B cell (primary cell): ENCODE measurements around the gene MYCBPAP. TPM values are rescaled to one million over a fixed set of nuclear protein-coding genes. Genes with fewer than 3 reads are reported as not detected.

Experiments used
- ATAC-seq: fragments of 200-7000 bp; cut with Tn5 transposase; one replicate; pipeline ENCODE4 v1.10.0; 2021; ENCODE audit warnings: low read depth, mild to moderate bottlenecking, moderate number of reproducible peaks, moderate library complexity
- CTCF ChIA-PET: fragments of 350-600 bp; sonication (Branson Sonifier 250); formaldehyde crosslinking; loops from one replicate; lab custom pipeline; 2021; ENCODE audit warnings: antibody characterized with exemption, inconsistent platforms; lab: Charles Lee
- POLR2A ChIA-PET: fragments of 350-600 bp; sonication (Branson Sonifier 250); formaldehyde crosslinking; loops from one replicate; lab custom pipeline; 2021; ENCODE audit warnings: antibody characterized with exemption; lab: Charles Lee
- DNase-seq: peaks from one replicate; pipeline ENCODE4 v3.0.0; 2013
- H2AFZ ChIP-seq: 2 replicates; pipeline ENCODE4 v1.6.1; 2012; ENCODE audit warnings: mild to moderate bottlenecking, low read depth, low read length; ENCODE audit not compliant: insufficient read depth, poor library complexity, severe bottlenecking
- H3K27ac ChIP-seq, 2 donors: 1 replicate in 1 of 2; 2 replicates in 1 of 2; pipeline ENCODE4 v1.5.1; 2012 to 2013; ENCODE audit warnings: low read length in 2 of 2, mild to moderate bottlenecking in 2 of 2, moderate library complexity in 1 of 2
- H3K27me3 ChIP-seq, 4 experiments: fragments of 200-600 bp in 1 of 4; sonication (generic) in 1 of 4; replicated peaks in 1 of 4; 1 replicate in 2 of 4; 2 replicates in 2 of 4; pipeline versions ENCODE4 v1.6.1 to v1.7.0; 2013 to 2016; ENCODE audit warnings: low read length in 3 of 4, mild to moderate bottlenecking in 2 of 4, mixed read lengths in 1 of 4, moderate library complexity in 1 of 4; ENCODE audit not compliant: insufficient read depth in 4 of 4, control insufficient read depth in 3 of 4; ENCODE audit errors: control extremely low read depth in 1 of 4
- H3K36me3 ChIP-seq, 2 experiments: replicated peaks in 1 of 2; 1 replicate in 1 of 2; 2 replicates in 1 of 2; pipeline versions ENCODE4 v1.6.1 to v1.7.1; 2013; ENCODE audit warnings: low read length in 1 of 2; ENCODE audit not compliant: insufficient read depth in 2 of 2, control insufficient read depth in 1 of 2; ENCODE audit errors: control extremely low read depth in 1 of 2, extremely low read depth in 1 of 2
- H3K4me1 ChIP-seq, 2 donors: fragments of 200-600 bp in 1 of 2; sonication (generic) in 1 of 2; 1 replicate in 1 of 2; 2 replicates in 1 of 2; pipeline versions ENCODE4 v1.5.1 to v1.6.1; 2013 to 2017; ENCODE audit warnings: low read length in 2 of 2; ENCODE audit not compliant: control insufficient read depth in 2 of 2, insufficient read depth in 2 of 2
- H3K4me2 ChIP-seq: replicated peaks from 2 replicates; pipeline ENCODE3; 2012; ENCODE audit warnings: mild to moderate bottlenecking, low read depth, low read length; ENCODE audit not compliant: poor library complexity, severe bottlenecking
- H3K4me3 ChIP-seq, 5 experiments: fragments of 200-600 bp in 1 of 5; sonication (generic) in 1 of 5; 1 replicate in 3 of 5; 2 replicates in 2 of 5; pipeline versions ENCODE4 v1.5.1 to v1.7.0; 2011 to 2016; ENCODE audit warnings: low read length in 4 of 5, mild to moderate bottlenecking in 4 of 5, low read depth in 2 of 5, control low read depth in 1 of 5, moderate library complexity in 1 of 5; ENCODE audit not compliant: insufficient read depth in 1 of 5; ENCODE audit errors: control extremely low read depth in 1 of 5, extremely low read depth in 1 of 5
- H3K79me2 ChIP-seq: fragments of 200-600 bp; sonication (generic); one replicate; pipeline ENCODE4 v1.6.0; 2016; ENCODE audit warnings: low read length; ENCODE audit not compliant: control insufficient read depth, insufficient read depth
- H3K9ac ChIP-seq: fragments of 200-600 bp; sonication (generic); 2 replicates; pipeline ENCODE4 v1.6.1; 2017; ENCODE audit warnings: mild to moderate bottlenecking, low read length, moderate library complexity
- H3K9me3 ChIP-seq, 3 donors: one replicate each; pipeline versions ENCODE4 v1.6.1 to v1.7.1; 2013; ENCODE audit warnings: low read length in 2 of 3; ENCODE audit not compliant: control insufficient read depth in 2 of 3, insufficient read depth in 1 of 3; ENCODE audit errors: control extremely low read depth in 1 of 3
- H4K20me1 ChIP-seq: 2 replicates; pipeline ENCODE4 v1.6.0; 2012; ENCODE audit warnings: mild to moderate bottlenecking, low read length; ENCODE audit not compliant: insufficient read depth, control insufficient read depth, poor library complexity, severe bottlenecking
- H3K27ac Mint-ChIP-seq: one replicate; pipeline ENCODE4 v1.8.0; 2021; ENCODE audit warnings: mixed read lengths
- H3K27me3 Mint-ChIP-seq: one replicate; pipeline ENCODE4 v1.8.0; 2021; ENCODE audit warnings: mixed read lengths
- H3K4me1 Mint-ChIP-seq: one replicate; pipeline ENCODE4 v1.8.0; 2021; ENCODE audit warnings: mixed read lengths
- H3K4me3 Mint-ChIP-seq: one replicate; pipeline ENCODE4 v1.8.0; 2021; ENCODE audit warnings: mixed read lengths
- H3K9me3 Mint-ChIP-seq: one replicate; pipeline ENCODE4 v1.8.0; 2022; ENCODE audit warnings: mixed read lengths; ENCODE audit not compliant: insufficient read depth
- EZH2 ChIP-seq: IDR thresholded peaks from 2 replicates; pipeline ENCODE4 v1.6.1; 2012; ENCODE audit warnings: borderline replicate concordance, low read depth, mild to moderate bottlenecking, moderate library complexity, low read length; ENCODE audit not compliant: insufficient read depth, poor library complexity, severe bottlenecking
- WGBS: methylation state at CpG from one replicate; pipeline ENCODE4 v1.1.5; 2013; ENCODE audit warnings: missing lambda C conversion rate; ENCODE audit not compliant: insufficient coverage; 5-methylcytosine and 5-hydroxymethylcytosine counted together
- intact Hi-C: fragments of 100-400 bp; cut with micrococcal nuclease; formaldehyde crosslinking; loops from one replicate; pipeline ENCODE4 v1.10.0; 2022
- polyA plus RNA-seq: library from polyadenylated mRNA; depleted of rRNA; stranded (reverse); fragments of >200 nt; gene quantifications from 2 replicates; pipeline ENCODE4 v1.2.3, GENCODE V29; 2012
- total RNA-seq, 2 donors: library from RNA; stranded (reverse); fragments of 120-200 nt in 1 of 2; gene quantifications; 1 replicate in 1 of 2; 2 replicates in 1 of 2; pipeline versions ENCODE4 v1.2.3 to v1.2.4, GENCODE V29; 2013 to 2022
- TF ChIP-seq, protein P1 (sequence below): fragments of 200-600 bp; IDR thresholded peaks from one replicate; pipeline ENCODE4 v1.8.0; 2022; ENCODE audit warnings: antibody characterized with exemption, mild to moderate bottlenecking

Gene MYCBPAP
- total and polyA plus RNA-seq, 2 donors (not counting 1 experiment from before 2014, with no cell fraction given), result 1.9 to 5.1 TPM

DNA sequence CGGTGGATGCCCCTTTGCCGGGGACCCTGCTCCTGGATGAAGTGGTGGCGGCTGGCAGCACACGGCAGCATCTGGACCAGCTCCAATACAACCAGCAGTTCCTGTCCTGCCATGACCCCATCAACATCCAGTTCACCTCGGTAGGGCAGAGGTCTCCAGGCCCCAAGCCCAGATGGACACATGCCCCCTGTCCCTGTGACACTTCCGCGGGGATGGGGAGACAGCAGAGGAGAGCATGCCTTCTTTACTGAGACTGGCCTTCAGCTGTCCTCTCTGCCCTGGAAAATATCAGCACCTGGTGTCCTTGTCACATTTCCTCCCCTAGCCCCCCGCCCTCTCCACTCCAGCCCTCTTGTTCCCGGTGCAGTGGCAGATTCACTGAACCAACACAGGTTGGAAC lies 45.8 kb upstream of the MYCBPAP start:
- Histone ChIP-seq H3K27me3 (peaks cover 0 to 1% (median 0%) of the 10 kb centered on the region in 4 experiments), H3K4me2 (no peak overlapping the region), H3K9ac (no peak overlapping the region), H3K79me2 (no peaks in the 10 kb centered on the region), H3K4me1 (peaks cover 0 to 24% of the 10 kb centered on the region in 2 donors), H3K4me3 (no peak overlapping the region), H4K20me1 (no peaks in the 10 kb centered on the region), H3K36me3 (peaks cover 0 to 7% of the 10 kb centered on the region in 2 experiments), H2AFZ (no peak overlapping the region), H3K27ac (no peak overlapping the region), H3K9me3 (peaks cover 0 to 9% (median 0%) of the 10 kb centered on the region in 3 donors)
- WGBS, result 91% methylated on average over 7 of the region's 9 CpGs
- POLR2A ChIA-PET, result interaction anchor here (0.7 kb wide), 1 partner anchor 35 kb away, joined by 3 read pairs; no protein-coding TSS in a partner anchor
- CTCF ChIA-PET, result no interaction called here
- intact Hi-C loops, result no loop called here
- ATAC-seq, result no peak
- no peak for TF ChIP-seq EZH2
- TF ChIP-seq, protein P1, sequence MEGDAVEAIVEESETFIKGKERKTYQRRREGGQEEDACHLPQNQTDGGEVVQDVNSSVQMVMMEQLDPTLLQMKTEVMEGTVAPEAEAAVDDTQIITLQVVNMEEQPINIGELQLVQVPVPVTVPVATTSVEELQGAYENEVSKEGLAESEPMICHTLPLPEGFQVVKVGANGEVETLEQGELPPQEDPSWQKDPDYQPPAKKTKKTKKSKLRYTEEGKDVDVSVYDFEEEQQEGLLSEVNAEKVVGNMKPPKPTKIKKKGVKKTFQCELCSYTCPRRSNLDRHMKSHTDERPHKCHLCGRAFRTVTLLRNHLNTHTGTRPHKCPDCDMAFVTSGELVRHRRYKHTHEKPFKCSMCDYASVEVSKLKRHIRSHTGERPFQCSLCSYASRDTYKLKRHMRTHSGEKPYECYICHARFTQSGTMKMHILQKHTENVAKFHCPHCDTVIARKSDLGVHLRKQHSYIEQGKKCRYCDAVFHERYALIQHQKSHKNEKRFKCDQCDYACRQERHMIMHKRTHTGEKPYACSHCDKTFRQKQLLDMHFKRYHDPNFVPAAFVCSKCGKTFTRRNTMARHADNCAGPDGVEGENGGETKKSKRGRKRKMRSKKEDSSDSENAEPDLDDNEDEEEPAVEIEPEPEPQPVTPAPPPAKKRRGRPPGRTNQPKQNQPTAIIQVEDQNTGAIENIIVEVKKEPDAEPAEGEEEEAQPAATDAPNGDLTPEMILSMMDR, result no peak
- no peak overlapping the region for H3K4me3 Mint-ChIP-seq
- DNase-seq, result no peak
- H3K27me3 Mint-ChIP-seq, result no peaks in the 10 kb centered on the region
- H3K27ac Mint-ChIP-seq, result no peak overlapping the region
- H3K4me1 Mint-ChIP-seq, result peaks cover 35% of the 10 kb centered on the region
- H3K9me3 Mint-ChIP-seq, result no peaks in the 10 kb centered on the region

DNA sequence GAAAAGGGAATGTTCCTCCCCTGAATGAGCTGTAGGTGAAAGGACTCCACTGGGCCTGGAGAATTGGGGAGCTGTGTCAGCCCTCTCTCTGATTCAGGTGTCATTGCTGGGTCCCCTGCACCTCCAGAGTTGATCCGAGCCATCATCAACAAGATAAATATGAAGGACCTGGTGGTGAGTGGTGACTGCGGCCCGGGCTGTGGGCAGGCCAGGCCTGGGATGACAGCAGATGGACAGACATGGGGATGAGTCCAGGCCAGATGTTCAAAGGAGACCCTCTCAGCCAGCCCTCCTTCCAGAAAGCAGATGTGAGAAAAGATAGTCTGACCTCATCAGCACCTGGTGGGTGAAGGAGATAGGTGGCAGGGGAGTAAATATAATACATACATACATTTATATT lies 44.1 kb upstream of the MYCBPAP start:
- no peak overlapping the region for H3K4me3 ChIP-seq
- intact Hi-C loops, result no loop called here
- peaks cover 0 to 17% (median 7%) of the 10 kb centered on the region in 4 experiments for H3K27me3 ChIP-seq
- WGBS, result 94% methylated on average over 2 of the region's 3 CpGs
- TF ChIP-seq, protein P1, result no peak
- no peak for TF ChIP-seq EZH2
- DNase-seq (no peak), ATAC-seq (no peak)
- Mint-ChIP-seq H3K27ac (no peak overlapping the region), H3K4me1 (peaks cover 45% of the 10 kb centered on the region), H3K4me3 (no peak overlapping the region), H3K27me3 (peaks cover 5% of the 10 kb centered on the region), H3K9me3 (no peaks in the 10 kb centered on the region)
- H3K9me3 ChIP-seq, result peaks cover 0 to 18% (median 0%) of the 10 kb centered on the region in 3 donors
- H3K4me2 ChIP-seq, result no peak overlapping the region
- POLR2A ChIA-PET, result no interaction called here
- CTCF ChIA-PET, result no interaction called here
- no peaks in the 10 kb centered on the region for H3K79me2 ChIP-seq
- no peak overlapping the region for H2AFZ ChIP-seq
- peaks cover 0 to 7% of the 10 kb centered on the region in 2 experiments for H3K36me3 ChIP-seq
- H3K9ac ChIP-seq, result no peak overlapping the region
- H4K20me1 ChIP-seq, result no peaks in the 10 kb centered on the region
- H3K4me1 ChIP-seq, result peaks cover 10 to 36% of the 10 kb centered on the region in 2 donors
- no peak overlapping the region for H3K27ac ChIP-seq
